Stimulated activated CD4-positive, alpha-beta T cell treated with anti-CD3 and anti-CD28 coated beads, Interleukin-4, amount 100 ng/mL, for 24 hours (primary cell): Measurements from ENCODE around the gene YAP1.

Experiments
- DNase-seq: peaks from one replicate; pipeline ENCODE4 v3.0.0-alpha.2; 2020

YAP1 gene

DNA sequence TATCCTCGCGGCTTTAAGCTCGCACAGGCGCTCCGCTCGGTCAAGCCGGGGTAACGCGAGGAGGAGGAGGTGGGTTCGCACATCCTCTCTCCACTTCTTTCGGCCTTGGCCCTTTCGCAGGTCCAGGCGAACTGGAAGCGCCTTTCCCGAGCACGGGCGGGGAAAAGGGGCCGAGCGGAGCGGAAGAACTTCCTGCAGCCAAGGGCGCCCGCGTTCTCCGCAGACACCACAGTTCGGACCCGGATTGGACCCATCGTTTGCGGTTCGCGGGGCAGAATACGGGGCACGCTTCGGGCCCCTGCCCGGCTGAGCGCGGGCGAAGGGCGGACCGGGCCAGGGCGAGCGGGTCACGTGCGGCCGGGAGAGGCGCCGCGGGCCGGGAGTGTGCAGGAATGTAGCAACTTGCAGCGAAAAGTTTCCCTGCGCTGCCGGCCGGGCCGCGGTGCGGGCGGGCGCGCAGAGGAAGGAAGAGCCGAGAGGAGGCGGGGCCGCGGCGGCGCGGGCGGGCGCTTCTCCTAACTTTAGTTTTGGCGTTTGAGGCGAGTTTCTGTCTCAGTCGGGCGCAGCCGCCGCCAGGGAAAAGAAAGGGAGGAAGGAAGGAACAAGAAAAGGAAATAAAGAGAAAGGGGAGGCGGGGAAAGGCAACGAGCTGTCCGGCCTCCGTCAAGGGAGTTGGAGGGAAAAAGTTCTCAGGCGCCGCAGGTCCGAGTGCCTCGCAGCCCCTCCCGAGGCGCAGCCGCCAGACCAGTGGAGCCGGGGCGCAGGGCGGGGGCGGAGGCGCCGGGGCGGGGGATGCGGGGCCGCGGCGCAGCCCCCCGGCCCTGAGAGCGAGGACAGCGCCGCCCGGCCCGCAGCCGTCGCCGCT, at the start of gene YAP1:
Gene YAP1, plus strand, starts transcription at position 552 of the 865 bp plus-strand sequence. CDS start 402 bp downstream, outside the sequence.
- peak; percentile 61 for DNase-seq

DNA sequence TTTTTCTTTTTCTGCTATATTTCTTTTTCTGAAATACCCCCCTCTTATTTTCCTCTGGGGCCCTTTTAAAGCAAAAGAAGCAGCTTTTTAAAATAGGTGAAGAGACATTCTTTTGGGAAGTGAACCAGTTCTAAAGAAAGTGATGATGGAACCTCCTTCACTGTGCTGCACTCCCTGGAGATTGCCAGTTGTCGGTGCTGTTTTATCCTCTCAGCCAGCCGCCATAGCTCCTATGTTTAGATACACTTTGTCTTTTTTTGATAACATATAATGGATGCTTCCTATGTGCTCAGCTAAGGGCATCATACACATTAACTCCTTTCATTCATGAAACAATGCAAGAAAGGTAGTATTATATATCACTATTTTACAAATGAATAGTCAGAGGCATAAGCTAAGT, 49.0 kb upstream of the YAP1 start:
- no peak for DNase-seq

DNA sequence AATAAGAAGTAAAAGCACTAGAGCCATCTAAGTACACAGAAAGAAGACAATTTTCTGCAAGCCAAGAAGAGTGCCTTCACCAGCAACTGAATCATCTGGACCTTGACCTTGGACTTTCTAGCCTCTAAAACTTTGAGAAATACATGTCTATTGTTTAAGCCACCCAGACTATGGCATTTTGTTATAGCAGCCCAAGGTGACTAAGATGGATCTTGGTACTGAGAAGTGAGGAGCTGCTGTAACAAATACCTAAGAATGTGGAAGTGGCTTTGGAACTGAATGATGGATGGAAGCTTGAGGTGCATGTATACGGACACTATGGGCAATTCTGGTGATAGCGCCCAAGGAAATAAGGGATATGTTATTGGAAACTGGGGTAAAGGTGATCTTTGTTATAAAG, 48.1 kb upstream of the YAP1 start:
- DNase-seq: no peak

DNA sequence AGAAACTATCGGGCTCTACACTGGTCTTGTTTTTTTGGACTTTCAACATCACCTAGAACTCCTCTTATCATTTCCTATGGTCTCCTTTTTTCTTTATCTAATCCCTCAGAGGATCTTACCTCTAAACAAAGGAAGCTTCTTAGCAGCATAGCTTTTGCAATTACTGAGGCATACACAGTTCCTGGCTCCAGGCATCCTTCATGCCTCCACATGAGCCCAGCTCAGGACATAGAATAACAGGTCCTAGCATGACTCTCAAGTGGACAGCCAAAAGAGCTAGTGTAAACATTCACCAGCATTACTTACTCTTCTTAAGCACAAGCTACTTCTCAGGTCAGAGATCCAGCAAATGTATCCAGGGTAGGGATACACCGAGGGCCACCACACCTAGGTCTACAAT, 45.9 kb upstream of the YAP1 start:
- DNase-seq: no peak

DNA sequence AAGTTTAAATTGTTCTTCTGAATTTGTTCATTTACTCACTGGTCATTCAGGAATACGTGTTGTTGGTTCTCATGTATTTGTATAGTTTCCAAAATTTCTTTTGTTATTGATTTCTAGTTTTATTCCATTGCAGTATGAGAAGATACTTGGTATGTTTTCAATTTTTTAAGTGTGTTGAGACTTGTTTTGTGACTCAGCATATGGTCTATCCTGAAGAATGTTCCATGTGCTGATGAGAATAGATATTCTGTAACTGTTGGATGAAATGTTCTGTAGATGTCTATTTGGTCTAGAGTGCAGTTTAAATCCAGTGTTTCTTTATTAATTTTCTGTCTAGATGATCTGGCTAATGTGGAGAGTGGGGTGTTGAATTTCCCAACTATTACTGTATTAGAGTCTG, 39.5 kb upstream of the YAP1 start:
- DNase-seq: no peak

DNA sequence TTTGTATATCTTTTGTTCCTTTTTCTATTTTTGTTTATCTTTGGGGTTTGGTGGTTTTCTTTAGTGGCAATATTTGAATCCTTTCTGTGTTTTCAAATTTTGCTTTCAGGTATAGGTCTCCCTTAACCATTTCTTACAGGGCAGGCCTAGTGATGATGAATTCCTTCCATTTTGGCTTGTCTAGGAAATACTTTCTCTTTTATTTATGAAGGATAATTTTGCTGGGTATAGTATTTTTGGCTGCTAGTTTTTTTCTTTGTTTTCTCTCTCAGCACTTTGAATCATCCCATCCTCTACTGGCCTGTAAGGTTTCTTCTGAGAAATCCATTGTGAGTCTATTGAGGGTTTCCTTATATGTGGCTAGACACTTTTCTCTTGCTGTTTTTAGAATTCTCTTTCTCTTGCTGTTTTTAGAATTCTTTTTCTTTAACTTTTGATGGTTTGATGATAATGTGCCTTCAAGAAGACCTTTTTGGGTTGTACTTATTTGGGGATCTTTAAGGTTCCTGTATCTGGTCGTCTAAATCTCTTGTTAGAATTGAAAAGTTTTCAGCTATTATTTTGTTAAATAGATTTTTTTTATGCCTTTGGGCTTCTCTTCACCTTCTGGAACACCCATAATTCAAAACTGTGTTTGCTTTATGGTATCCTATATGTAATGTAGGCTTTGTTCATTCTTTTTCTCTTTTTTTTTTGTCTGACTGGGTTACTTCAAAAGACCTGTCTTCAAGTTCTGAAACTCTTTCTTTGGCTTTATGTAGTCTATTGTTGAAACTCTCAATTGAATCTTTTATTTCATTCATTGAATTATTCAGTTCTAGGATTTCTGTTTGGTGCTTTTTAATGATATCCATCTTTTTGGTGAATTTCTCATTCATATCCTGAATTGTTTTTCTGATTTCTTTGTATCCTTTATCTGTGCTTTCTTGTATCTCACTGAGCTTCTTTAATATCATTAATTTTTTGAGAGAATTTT, 38.5 kb upstream of the YAP1 start:
- DNase-seq: no peak

DNA sequence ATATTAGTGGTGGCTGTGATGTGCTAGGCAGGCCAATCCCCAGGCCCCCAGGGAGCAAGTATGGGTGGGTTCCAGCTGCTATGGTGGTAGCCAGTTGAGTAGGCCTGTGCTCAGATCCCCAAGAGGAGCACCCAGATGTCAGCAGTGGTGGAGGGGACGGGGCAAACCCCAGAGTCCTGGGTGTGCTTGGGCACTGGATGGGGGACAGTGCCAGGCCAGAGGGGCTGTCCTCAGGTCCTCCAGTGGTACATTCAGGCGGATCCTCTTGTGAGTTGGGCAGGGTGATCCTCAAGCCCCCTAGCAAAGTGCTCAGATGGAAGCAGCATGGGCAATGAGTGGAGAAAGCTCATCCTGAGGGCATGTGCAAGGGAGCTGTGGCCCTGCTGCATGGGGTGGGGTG, 37.0 kb upstream of the YAP1 start:
- no peak for DNase-seq

DNA sequence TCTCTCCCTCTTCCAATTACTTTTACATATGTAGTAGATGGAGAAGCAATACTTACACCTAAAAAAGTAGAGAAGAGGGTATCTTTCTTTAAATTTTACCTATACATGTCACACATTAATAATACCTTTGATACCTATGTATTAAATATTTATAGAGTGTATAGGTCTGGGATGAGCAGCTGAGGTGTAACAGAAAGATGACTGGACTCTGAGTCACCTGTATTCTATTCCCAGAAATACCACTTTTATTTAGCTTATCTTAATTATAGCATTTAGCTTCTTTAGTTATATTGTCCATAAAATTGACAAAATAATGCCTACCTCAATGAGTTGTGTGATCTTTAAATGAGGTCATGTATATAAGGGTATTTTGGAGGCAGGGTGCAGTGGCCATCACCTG, 30.6 kb upstream of the YAP1 start:
- DNase-seq: no peak

DNA sequence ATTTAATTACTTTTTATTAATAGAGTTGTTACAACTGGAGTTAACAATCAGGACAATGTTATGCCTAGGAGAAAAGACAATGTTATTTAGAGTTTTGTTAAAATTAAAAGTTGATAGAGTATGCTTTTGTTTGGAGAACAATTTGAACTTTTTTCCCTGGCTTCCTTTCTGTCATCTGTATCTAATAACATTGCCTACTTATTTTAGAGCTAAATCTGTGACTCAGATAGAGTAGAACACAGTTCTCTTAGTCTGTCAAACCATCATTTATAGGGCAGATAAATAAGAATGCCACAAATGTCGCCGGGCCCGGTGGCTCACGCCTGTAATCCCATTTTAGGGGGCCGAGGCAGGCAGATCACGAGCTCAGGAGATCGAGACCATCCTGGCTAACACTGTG, 28.9 kb upstream of the YAP1 start:
- DNase-seq: no peak

DNA sequence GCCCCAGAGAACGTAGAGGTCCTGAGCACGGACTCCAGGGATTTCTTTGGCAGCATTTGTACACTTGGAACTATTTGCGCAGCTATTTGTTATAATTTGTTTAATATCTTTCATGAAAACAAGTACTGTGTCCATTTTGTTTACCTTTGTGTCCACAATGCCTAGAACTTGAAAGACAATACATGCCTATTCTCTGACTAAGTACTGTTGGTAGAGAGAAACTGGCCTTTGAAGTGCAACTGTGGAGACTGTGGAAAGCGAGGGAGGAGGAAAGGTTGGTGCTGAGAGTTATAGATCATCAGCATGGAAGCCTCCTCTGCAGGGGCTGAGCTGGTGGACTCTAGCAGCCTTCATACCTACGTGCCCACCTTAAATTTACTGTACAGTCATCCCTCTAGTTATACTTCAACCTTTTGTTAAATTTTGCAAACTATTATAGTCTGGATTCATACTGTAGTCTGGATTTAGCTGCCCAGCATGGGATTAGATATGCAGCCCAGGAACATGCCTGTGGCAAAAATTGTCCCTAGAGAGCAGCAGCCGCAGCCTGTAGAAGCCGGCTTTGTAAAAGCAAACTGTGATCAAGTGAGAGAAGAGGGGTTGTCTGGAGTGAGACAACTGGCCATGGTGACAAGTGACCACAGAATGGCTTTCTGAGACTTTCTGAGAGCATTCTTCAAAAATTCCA, 24.2 kb upstream of the YAP1 start:
- DNase-seq: no peak

DNA sequence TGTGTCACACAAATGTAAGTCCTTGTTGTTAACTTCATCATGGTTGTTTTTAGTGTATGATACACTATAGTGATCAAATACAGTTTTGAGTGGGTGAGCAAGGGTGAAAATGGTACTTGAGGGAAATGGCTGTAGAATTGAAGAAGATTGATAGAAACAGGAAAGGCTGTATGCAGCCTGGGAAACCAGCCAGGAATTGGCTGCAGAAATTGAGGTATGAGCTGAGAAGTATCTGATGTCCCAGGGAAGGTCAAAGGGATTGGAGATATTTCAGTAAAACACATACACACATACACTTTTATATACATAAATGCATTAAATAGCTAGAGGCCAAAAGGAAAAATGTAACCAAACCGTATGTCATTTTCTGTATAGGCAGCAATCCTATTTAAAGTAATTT, 13.1 kb upstream of the YAP1 start:
- no peak for DNase-seq

DNA sequence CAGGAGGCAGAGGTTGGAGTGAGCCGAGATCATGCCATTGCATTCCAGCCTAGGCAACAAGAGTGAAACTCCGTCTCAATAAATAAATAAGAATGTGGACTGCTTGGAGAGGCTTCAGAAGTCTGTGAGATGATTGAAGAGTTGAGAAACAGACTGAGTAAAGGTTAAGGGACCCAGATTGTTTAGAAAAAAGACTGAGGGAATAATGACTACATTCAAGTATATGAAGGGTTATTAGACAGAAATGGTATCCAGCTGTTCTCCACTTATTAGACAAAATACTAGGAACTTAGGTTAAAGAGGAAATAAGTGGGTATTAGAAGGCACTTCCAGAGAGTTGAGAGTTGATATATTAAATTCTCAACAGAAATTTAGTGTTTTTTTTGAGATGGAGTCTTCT, 10.5 kb upstream of the YAP1 start:
- no peak for DNase-seq

DNA sequence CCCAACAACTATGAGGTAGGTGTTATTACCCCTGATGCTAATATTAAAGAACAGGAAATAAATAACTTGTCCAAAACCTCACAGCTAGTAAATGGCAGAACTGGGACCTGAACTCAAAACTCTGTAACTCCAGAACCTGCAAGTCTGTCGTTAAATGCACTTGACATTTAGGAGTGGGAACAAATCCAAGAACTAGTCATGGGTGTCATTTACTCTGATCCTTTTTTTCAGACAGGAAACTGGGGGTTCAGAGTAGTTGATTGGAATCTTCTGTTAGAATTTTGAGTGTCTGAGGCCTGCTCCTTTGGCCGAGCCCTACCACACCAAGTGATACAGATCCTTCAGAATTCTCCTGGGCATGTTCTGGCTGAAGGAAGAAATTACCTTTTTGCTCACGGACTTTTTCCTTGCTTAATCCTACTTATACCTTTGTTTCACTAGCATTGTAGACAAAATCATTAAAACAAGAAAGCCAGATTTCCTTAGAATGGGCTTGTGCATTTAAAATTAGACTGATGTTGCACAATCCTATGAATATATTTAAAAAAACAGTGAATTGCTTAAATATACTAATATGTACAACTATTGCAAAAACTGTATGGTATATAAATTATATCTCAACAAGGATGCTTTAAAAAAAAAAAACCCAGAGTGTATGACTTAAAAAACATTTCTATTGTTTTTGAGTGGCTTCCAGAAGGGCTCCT, 1.4 kb upstream of the YAP1 start:
- no peak for DNase-seq

DNA sequence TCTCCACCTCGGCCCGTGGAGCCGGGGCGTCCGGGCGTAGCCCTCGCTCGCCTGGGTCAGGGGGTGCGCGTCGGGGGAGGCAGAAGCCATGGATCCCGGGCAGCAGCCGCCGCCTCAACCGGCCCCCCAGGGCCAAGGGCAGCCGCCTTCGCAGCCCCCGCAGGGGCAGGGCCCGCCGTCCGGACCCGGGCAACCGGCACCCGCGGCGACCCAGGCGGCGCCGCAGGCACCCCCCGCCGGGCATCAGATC, 439 bp downstream of the YAP1 start:
- DNase-seq: peak; percentile 4

DNA sequence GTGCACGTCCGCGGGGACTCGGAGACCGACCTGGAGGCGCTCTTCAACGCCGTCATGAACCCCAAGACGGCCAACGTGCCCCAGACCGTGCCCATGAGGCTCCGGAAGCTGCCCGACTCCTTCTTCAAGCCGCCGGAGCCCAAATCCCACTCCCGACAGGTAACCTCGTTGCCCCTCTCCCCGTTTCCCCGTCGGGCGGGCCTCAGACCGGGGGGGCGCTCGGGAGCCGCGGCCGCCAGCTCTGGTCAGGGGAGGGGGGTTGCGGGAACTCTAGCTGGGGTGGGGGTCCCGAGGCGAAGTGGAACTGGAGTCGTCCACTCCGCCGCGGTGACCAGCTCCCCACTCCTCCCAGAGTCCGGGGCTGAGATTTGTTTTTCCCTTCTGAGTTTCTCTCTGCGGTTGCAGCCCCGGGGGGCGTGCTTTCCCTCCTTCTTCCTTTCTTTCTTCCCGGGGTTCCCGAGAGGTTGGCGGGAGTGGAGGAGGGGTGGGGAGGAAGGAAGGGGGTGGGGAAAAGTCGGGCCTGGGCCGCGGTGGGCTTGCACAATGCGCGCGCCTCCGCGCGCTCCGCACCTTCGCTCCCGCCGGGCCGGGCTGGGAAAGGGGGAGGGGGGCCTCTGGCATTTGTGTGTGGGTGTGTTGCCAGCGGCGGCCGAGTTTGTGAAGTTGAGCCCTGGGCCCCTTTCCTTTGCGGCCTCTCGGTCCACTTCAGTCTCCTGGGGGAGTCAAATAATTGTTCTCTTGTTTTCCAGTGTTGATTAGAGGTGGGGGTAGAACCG, 952 bp downstream of the YAP1 start:
- DNase-seq: no peak

DNA sequence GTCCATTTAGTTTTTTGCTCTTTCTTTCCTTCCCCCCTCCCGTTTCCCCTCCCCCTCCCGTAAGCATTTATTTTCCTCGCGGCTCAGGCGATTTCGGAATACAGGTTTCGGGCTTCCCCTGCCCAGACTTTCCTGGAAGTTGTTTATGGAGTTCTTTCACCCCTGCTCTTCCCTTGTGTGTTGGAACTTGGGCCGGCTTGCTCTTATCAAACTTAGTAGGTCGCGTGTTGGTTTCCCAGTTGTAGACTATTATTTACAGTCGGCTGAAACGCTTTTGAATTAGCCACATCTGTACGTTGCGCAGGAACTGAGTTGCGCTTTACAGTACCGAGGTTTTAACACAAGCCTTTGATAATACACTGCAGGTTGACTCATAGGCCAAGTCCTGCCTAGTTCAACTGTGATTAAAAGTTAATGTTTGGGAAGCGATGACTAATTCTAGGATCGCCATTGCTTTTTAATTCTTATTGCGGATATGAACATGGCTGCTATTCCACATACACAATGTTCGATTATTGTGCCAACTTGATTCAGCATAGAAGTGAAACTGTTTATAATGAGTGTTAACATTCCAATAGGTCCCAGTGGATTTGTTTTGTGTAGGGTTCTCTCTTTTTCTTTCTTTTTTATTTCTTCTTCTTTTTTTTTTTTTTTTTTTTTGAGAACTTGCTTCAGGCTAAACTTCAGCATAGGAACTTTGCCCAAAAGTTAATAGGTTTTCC, 1.7 kb downstream of the YAP1 start:
- DNase-seq: peak; percentile 4

DNA sequence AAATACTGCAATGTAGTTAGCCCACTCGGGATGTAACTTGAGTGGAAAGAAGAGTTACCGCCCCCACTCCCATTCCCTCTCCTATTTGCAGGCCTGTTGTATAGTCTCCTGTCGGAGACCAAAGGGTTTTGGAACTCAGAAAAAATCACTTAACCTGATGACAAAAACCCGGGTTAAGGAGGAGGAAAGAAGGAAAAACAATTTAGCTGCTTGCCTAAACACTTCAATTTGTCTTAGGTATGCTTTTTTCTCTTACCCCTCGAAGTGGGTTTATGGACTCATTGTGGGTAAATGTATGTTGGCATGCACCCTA, 2.2 kb downstream of the YAP1 start:
- no peak for DNase-seq

DNA sequence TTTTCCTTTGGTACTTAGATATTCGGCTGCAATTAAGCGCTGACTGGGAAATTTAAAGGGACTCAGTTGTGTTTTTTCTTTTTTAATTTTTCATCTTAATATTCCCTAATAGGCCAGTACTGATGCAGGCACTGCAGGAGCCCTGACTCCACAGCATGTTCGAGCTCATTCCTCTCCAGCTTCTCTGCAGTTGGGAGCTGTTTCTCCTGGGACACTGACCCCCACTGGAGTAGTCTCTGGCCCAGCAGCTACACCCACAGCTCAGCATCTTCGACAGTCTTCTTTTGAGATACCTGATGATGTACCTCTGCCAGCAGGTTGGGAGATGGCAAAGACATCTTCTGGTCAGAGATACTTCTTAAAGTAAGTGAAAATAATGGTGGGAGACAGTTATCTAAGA, 3.8 kb downstream of the YAP1 start:
- DNase-seq: no peak

DNA sequence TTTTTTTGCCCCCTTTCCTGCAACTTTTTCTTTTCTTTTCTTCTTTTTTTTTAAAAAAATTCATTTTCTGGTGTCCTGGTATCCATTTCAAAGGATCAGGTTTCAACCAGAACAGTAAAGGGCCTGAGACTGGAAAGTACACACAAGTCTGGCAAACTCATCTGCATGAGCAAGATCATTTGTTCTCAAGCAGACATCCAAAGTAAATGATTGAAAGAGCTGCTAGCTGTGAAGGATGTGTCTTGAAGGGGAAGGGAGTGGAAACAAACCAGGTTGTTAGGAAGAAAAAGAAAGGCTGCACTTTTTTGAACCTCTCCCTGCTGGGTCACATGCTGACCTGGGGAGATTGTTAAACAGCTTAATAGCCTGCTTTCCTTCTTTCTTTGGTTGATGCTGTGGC, 5.3 kb downstream of the YAP1 start:
- DNase-seq: no peak

DNA sequence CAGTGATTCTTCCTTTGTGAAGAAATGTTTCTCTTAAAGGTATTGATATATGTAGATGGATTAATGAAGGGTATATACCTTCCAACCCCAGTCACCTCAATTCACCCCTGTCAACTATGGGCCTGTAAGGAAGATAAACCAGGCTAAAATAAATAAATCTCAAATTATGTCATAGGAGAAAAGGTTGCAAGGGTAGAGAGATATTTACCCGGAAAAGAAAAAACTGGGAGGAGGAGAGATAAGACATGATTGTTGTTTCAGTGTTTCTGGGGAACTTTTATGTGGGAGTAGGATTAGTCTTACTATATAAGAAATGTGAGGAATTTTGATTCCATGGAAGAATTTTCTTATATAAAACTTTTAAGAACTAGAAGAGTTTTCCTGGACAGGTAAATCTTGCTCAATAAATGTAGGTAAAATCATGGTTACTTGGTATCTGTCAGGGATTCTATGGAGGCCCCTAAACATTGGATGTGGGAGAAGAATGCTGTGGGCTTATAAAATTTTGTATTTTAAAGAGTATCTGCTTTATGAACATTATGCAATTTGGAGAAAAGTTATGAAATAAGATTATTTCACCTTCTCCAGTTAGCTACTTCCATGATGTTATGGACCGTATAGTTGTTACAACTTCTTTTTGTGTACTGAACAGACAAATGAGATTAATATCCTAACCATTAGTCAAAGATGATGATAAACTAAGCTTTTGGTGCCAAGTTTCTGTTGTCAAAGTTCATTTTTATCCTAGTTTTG, 6.4 kb downstream of the YAP1 start:
- no peak for DNase-seq
